Measurements from ENCODE around the gene LMTK2. TPM values are rescaled to one million over a fixed set of nuclear protein-coding genes. Genes with fewer than 3 reads are reported as not detected.

LMTK2 gene
- total and polyA plus RNA-seq, 2 donors (not counting 1 experiment from before 2014, with no cell fraction given): 4.9 to 13.1 TPM

- Histone ChIP-seq H3K9ac (ENCODE audit: low read length) (no peak overlapping the region), H2AFZ (ENCODE audit: insufficient read depth, low read depth, low read length, poor library complexity, severe bottlenecking) (no peak overlapping the region), H3K27me3 (replicated peaks in 1 of 4; ENCODE audit: control extremely low read depth in 1 of 4, control insufficient read depth in 3 of 4, insufficient read depth in 4 of 4, low read length in 3 of 4) (peaks cover 0 to 11% (median 3%) of the 10 kb centered on the region in 4 experiments), H3K27ac (ENCODE audit: low read length in 2 of 2) (no peak overlapping the region), H3K9me3 (ENCODE audit: control extremely low read depth in 1 of 3, control insufficient read depth in 2 of 3, insufficient read depth in 1 of 3, low read length in 2 of 3) (peaks cover 0 to 17% (median 0%) of the 10 kb centered on the region in 3 donors), H3K4me1 (ENCODE audit: control insufficient read depth in 2 of 2, insufficient read depth in 2 of 2, low read length in 2 of 2) (peaks cover 27 to 38% of the 10 kb centered on the region in 2 donors), H3K4me3 (ENCODE audit: control extremely low read depth in 1 of 5, extremely low read depth in 1 of 5, insufficient read depth in 1 of 5, low read depth in 2 of 5, low read length in 4 of 5) (no peak overlapping the region), H4K20me1 (ENCODE audit: control insufficient read depth, insufficient read depth, low read length, poor library complexity, severe bottlenecking) (peaks cover 22% of the 10 kb centered on the region), H3K4me2 (replicated peaks; ENCODE audit: low read depth, low read length, poor library complexity, severe bottlenecking) (no peak overlapping the region), H3K36me3 (replicated peaks in 1 of 2; ENCODE audit: control extremely low read depth in 1 of 2, control insufficient read depth in 1 of 2, extremely low read depth in 1 of 2, insufficient read depth in 2 of 2, low read length in 1 of 2) (peaks cover 0 to 7% of the 10 kb centered on the region in 2 experiments), H3K79me2 (ENCODE audit: control insufficient read depth, insufficient read depth, low read length) (no peaks in the 10 kb centered on the region)
- no peak overlapping the region for H3K4me3 Mint-ChIP-seq
- CTCF ChIA-PET: interaction anchor here (0.7 to 1.2 kb wide), 2 partner anchors 37 to 130 kb away, joined by 3 to 4 read pairs; no protein-coding TSS in a partner anchor
- no peaks in the 10 kb centered on the region for H3K9me3 Mint-ChIP-seq (ENCODE audit: insufficient read depth)
- no peak overlapping the region for H3K27ac Mint-ChIP-seq
- 96% methylated on average over 41 of the region's 47 CpGs for WGBS (ENCODE audit: insufficient coverage)
- POLR2A ChIA-PET: no interaction called here
- intact Hi-C loops (cut with micrococcal nuclease): no loop called here
- H3K4me1 Mint-ChIP-seq: peaks cover 32% of the 10 kb centered on the region
- TF ChIP-seq CTCF (IDR thresholded peaks at IDR 0.05) (no peak), EZH2 (IDR thresholded peaks at IDR 0.05; ENCODE audit: borderline replicate concordance, insufficient read depth, low read depth, low read length, poor library complexity, severe bottlenecking) (no peak)
- ATAC-seq (ENCODE audit: low read depth) (no peak), DNase-seq (no peak)
- H3K27me3 Mint-ChIP-seq: peaks cover 9% of the 10 kb centered on the region
Observed at GRCh38 chr7:98206451-98207330, 100.0 kb downstream of the LMTK2 start.

Data from B cell (primary cell).